NCI-H82 treated with DMSO at 0.1 percent for 48 hours (cell line): Measurements from ENCODE around the gene XRCC5.

Experiments used
- DNase-seq: peaks from one replicate; lab custom pipeline; 2025; ENCODE audit not compliant: unreplicated experiment; lab: John Stamatoyannopoulos, UW

Gene XRCC5

GRCh38 chr2:216149741-216150140, 40.6 kb downstream of the XRCC5 start:
- no peak for DNase-seq

DNA sequence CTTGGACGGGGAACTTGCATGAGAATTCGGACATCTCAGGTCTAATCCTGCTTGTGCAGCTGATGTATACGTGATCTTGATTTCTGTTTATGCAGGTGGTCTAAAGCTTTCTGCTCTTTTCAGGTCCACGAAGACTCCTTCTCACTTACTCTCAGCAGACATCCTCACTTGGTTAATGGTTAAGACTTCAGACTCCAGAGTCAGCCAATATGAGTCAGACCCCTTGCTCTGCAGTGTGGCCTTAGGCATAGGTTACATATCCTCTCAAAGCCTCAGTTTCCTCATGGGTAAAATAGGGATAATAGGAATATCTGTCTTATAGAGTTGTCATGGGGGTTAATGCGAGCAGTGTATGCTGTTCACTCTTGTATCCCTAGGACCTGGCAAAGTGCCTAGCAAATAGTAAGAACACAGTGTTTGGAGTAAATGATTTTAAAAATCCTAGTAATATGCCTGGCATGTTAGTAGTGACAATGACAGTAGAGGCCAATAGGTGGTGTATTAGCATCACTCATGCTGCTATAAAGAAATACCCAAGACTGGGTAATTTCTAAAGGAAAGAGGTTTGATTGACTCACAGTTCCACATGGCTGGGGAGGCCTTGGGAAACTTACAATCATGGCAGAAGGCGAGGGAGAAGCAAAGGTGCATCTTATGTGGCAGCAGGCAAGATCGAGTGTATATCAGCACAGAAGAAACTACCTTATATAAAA, 42.3 kb downstream of the XRCC5 start:
- peak; percentile 59 for DNase-seq

- no peak for DNase-seq
Observed at GRCh38 chr2:216155954-216156353, 46.8 kb downstream of the XRCC5 start.

- DNase-seq = no peak
Observed at GRCh38 chr2:216156822-216157221, 47.7 kb downstream of the XRCC5 start.

- DNase-seq = peak; percentile 21
Observed at GRCh38 chr2:216159144-216159543, 50.0 kb downstream of the XRCC5 start.

GRCh38 chr2:216159646-216160045, 50.5 kb downstream of the XRCC5 start:
- no peak for DNase-seq

GRCh38 chr2:216160786-216161185, 51.6 kb downstream of the XRCC5 start:
- no peak for DNase-seq

- no peak for DNase-seq
Observed at GRCh38 chr2:216161967-216162366, 52.8 kb downstream of the XRCC5 start.

GRCh38 chr2:216163518-216163917, 54.4 kb downstream of the XRCC5 start:
- DNase-seq = no peak

GRCh38 chr2:216164087-216164486, 54.9 kb downstream of the XRCC5 start:
- no peak for DNase-seq

- no peak for DNase-seq
Observed at GRCh38 chr2:216164576-216164975, 55.4 kb downstream of the XRCC5 start.

GRCh38 chr2:216165711-216166110, 56.6 kb downstream of the XRCC5 start:
- DNase-seq = no peak

- no peak for DNase-seq
Observed at GRCh38 chr2:216169087-216169486, 59.9 kb downstream of the XRCC5 start.

DNA sequence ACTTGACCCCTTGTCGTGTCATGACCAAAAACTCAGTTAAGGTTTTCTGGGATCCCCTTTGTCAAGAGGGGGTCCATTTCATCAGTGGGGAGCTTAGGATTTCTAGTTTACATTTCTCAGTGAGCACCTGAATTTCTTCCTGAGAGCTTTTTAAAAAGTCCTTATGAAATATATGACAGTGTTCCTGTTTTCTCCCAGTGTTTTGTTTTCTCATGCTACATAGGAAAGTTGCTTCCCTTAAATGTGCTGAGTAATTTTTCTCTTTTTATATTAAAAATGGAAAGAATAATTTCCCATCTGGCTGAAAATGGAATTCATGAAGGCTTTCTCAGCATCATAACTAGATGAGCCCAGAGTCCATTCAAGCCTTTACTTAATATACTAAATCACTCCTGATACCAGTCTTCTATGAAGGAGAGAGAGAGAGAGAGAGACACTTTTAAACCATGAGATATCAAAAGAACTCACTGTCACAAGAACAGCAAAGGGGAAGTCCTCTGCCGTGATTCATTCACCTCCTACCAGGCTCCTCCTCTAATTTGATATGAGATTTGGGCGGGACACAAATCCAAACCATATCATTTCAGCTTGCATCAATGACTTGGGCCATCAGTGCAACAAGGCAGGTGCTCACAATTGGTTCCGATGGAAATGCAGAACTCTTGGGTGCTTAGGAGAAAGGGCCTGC, 61.1 kb downstream of the XRCC5 start:
- DNase-seq = no peak

- no peak for DNase-seq
Observed at GRCh38 chr2:216171011-216171410, 61.9 kb downstream of the XRCC5 start.

- no peak for DNase-seq
Observed at GRCh38 chr2:216172493-216172892, 63.3 kb downstream of the XRCC5 start.

DNA sequence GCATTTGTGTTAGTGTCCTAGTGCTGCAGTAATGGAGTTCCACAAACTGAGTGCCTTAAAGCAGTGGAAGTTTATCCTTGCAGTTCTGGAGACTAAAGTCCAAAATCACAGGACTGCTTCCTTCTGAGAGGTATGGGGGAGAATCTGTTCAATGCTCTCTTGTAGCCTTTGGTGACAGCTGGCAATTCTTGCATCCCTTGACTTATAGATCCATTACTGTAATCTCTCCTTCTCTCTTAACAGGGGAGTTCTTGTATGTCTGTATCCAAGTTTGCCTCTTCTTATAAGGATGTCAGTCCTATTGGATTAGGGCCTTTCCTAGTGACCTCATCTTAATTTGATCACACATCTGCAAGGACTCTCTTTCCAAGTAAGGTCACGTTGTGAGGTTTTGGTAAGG, 69.9 kb downstream of the XRCC5 start:
- no peak for DNase-seq

DNA sequence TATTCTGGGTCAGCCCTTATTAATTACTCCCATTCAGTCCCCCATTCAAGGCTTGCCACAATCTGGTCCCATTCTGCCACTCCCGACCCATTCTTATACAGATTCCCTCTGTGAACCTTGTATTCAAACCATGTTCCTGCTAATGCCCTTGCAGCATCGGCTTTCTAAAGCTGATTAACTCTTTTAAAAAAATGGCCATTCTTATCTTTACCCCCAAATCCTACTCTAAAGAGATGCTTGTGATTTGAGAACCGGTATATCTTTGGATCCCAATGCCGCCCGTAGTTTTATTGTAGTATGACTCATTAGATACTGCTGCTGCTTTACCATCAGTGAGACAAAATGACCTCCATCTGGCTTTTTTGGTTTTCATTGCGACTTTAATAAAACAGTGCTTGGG, 72.2 kb downstream of the XRCC5 start:
- no peak for DNase-seq

DNA sequence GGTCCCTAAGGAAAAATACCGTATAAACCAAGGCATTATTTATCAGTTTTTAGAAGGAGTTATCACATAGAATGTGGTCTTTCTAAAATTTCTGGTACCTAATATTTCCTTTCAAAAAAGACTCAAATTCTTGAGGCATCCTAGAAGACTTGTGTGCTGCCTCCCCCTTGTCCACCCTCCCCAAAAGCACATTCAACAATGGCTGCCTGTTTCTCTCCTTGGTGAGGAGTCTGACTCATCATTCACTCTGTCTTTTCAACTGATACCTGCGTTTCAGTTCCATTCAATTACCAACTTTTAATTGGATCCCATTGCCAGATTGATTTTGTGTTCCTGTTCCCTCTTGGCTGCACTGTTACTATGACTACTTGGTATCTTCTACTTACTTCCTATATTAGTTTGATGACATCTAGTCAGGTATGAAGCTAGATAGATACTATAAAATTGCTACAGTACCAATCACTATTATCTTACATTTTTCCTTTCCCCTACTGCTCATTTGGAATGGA, 72.9 kb downstream of the XRCC5 start:
- no peak for DNase-seq

DNA sequence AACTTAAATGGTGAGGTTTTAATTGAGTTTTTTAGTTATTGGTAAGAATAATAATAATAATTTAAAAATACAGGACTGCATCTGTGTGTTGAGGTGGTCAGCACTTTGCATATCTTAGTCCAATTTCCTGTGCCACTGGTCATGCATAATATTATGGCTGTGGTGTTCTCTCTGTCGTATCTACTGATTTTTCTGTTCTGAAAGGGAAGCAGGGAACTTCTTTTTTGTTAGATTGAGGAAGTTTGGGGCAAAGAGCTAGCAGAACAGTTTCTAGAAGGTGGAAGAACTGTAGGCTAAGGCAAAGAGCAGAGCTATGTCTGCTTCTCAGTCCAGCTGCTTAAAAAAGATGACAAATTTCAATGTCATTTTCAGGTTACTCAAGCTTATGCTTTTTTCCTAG, 74.3 kb downstream of the XRCC5 start:
- no peak for DNase-seq

GRCh38 chr2:216188559-216188850, 79.4 kb downstream of the XRCC5 start:
- DNase-seq = no peak

- DNase-seq = no peak
Observed at GRCh38 chr2:216188956-216189355, 79.8 kb downstream of the XRCC5 start.

DNA sequence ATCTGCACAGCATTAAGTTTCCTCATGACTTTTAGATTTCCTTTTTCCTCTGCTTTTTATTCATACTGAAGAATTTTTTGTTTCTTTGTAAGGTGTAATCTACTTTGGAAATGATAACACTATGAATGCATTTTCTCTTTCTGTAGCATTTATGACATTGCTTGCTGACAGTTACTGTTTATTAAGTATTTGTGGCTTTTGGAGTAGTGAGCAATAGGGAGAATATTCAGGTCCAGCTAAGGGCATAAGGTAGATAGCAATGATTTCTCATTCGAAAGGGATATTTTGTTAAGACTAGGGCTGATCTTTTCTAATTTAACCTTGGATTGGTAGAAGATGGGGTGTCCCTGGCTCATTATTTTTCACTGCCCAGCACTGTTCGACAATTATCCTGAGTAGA, 80.3 kb downstream of the XRCC5 start:
- no peak for DNase-seq
